Measurements from ENCODE around the gene UGT1A3.

- no peak for TF ChIP-seq EZH2 (optimal IDR thresholded peaks at IDR 0.05; ENCODE audit: low read depth, low read length)
- TF ChIP-seq CTCF (IDR thresholded peaks at IDR 0.05; ENCODE audit: low read length): no peak
Observed at GRCh38 chr2:233688341-233688740, 40.5 kb upstream of the UGT1A3 start.

All from MM.1S (cell line).